Neural crest cell (in vitro differentiated cells): ENCODE results near the gene SMIM5. TPM values are rescaled to one million over a fixed set of nuclear protein-coding genes. Genes with fewer than 3 reads are reported as not detected.
A peak's percentile ranks its signal among the peaks of the same experiment; 100 is the strongest.

Experiments
- DNase-seq: peaks from one replicate; pipeline ENCODE4 v3.0.0; 2021; ENCODE audit warnings: low read depth, mixed read lengths, low spot score
- H3K27ac Mint-ChIP-seq: one replicate; pipeline ENCODE4 v1.8.0; 2021; ENCODE audit warnings: mild to moderate bottlenecking, mixed read lengths; ENCODE audit not compliant: unreplicated experiment
- H3K27me3 Mint-ChIP-seq: 2 replicates; pipeline ENCODE4 v1.8.0; 2021; ENCODE audit warnings: low read depth, mild to moderate bottlenecking, mixed read lengths
- H3K36me3 Mint-ChIP-seq: 2 replicates; pipeline ENCODE4 v1.8.0; 2021; ENCODE audit warnings: low read depth, mild to moderate bottlenecking, mixed read lengths
- H3K4me1 Mint-ChIP-seq: 2 replicates; pipeline ENCODE4 v1.8.0; 2021; ENCODE audit warnings: mixed read lengths
- H3K4me3 Mint-ChIP-seq: one replicate; pipeline ENCODE4 v1.8.0; 2021; ENCODE audit warnings: mild to moderate bottlenecking, mixed read lengths
- H3K9me3 Mint-ChIP-seq: 2 replicates; pipeline ENCODE4 v1.8.0; 2021; ENCODE audit warnings: mixed read lengths
- CTCF ChIP-seq: fragments of 200-600 bp; sonication (generic); conservative IDR thresholded peaks from 2 replicates; pipeline ENCODE4 v1.5.0; 2021; ENCODE audit warnings: antibody characterized with exemption, mild to moderate bottlenecking
- total RNA-seq: library from RNA; stranded (reverse); gene quantifications from 2 replicates; pipeline ENCODE4 v1.2.1, GENCODE V29; 2021

The SMIM5 gene
- total RNA-seq, 1 donor from 2014 or later = not detected

GRCh38 chr17:75634376-75634740, 1.1 kb downstream of the SMIM5 start:
- H3K9me3 Mint-ChIP-seq = no peaks in the 10 kb centered on the region
- DNase-seq = no peak
- no peak for TF ChIP-seq CTCF
- no peaks in the 10 kb centered on the region for H3K27me3 Mint-ChIP-seq
- no peaks in the 10 kb centered on the region for H3K36me3 Mint-ChIP-seq
- H3K27ac Mint-ChIP-seq = no peak overlapping the region
- H3K4me1 Mint-ChIP-seq = peaks cover 26% of the 10 kb centered on the region
- H3K4me3 Mint-ChIP-seq = no peak overlapping the region

- Mint-ChIP-seq H3K4me3 (no peak overlapping the region), H3K27me3 (no peaks in the 10 kb centered on the region), H3K9me3 (no peaks in the 10 kb centered on the region), H3K27ac (peak overlapping the region; percentile 19), H3K4me1 (peaks cover 26% of the 10 kb centered on the region), H3K36me3 (no peaks in the 10 kb centered on the region)
- DNase-seq = no peak
- TF ChIP-seq CTCF = no peak
Observed at GRCh38 chr17:75634754-75635609, 1.7 kb downstream of the SMIM5 start.

- DNase-seq = no peak
- no peaks in the 10 kb centered on the region for H3K27me3 Mint-ChIP-seq
- H3K4me3 Mint-ChIP-seq = no peak overlapping the region
- no peaks in the 10 kb centered on the region for H3K36me3 Mint-ChIP-seq
- no peak for TF ChIP-seq CTCF
- no peak overlapping the region for H3K27ac Mint-ChIP-seq
- H3K4me1 Mint-ChIP-seq = peaks cover 26% of the 10 kb centered on the region
- H3K9me3 Mint-ChIP-seq = no peaks in the 10 kb centered on the region
Observed at GRCh38 chr17:75635610-75636202, 2.5 kb downstream of the SMIM5 start.

- Mint-ChIP-seq H3K27ac (no peak overlapping the region), H3K36me3 (no peaks in the 10 kb centered on the region), H3K9me3 (no peaks in the 10 kb centered on the region), H3K4me1 (peaks cover 26% of the 10 kb centered on the region), H3K4me3 (no peak overlapping the region), H3K27me3 (no peaks in the 10 kb centered on the region)
- no peak for DNase-seq
- no peak for TF ChIP-seq CTCF
Observed at GRCh38 chr17:75636381-75637142, 3.3 kb downstream of the SMIM5 start.

GRCh38 chr17:75637143-75637538, 3.9 kb downstream of the SMIM5 start:
- H3K27me3 Mint-ChIP-seq = no peaks in the 10 kb centered on the region
- H3K36me3 Mint-ChIP-seq = no peaks in the 10 kb centered on the region
- TF ChIP-seq CTCF = no peak
- no peaks in the 10 kb centered on the region for H3K9me3 Mint-ChIP-seq
- peaks cover 26% of the 10 kb centered on the region for H3K4me1 Mint-ChIP-seq
- H3K4me3 Mint-ChIP-seq = no peak overlapping the region
- peak overlapping the region; percentile 43 for H3K27ac Mint-ChIP-seq
- no peak for DNase-seq
